ENCODE results near the gene MSN. TPM values are rescaled to one million over a fixed set of nuclear protein-coding genes. Genes with fewer than 3 reads are reported as not detected.

Gene MSN
- total RNA-seq, 1 experiment from 2014 or later = 91.2 TPM

- TF ChIP-seq OVOL2 (CRISPR knock-in tag; IDR thresholded peaks at IDR 0.05; ENCODE audit: borderline replicate concordance) = no peak
- TF ChIP-seq PRDM15 (CRISPR knock-in tag; IDR thresholded peaks at IDR 0.05) = no peak
- TF ChIP-seq ZBTB21 (CRISPR knock-in tag; IDR thresholded peaks at IDR 0.05; ENCODE audit: borderline replicate concordance) = no peak
- TF ChIP-seq ELF4 (CRISPR knock-in tag; IDR thresholded peaks at IDR 0.05; ENCODE audit: low read depth) = no peak
- no peak for TF ChIP-seq EMX1 (CRISPR knock-in tag; IDR thresholded peaks at IDR 0.05)
These were observed 11.7 kb downstream of the MSN start (continued) for GRCh38 chrX:65679071-65679540.

GRCh38 chrX:65681810-65682209 lies 14.4 kb downstream of the MSN start:
- Mint-ChIP-seq H3K36me3 (no peaks in the 10 kb centered on the region), H3K4me1 (peaks cover 22% of the 10 kb centered on the region), H3K27me3 (ENCODE audit: low read depth) (no peaks in the 10 kb centered on the region), H3K9me3 (no peaks in the 10 kb centered on the region), H3K27ac (no peak overlapping the region), H3K4me3 (no peak overlapping the region)
- TF ChIP-seq ZNF232 (CRISPR knock-in tag; IDR thresholded peaks at IDR 0.05) (no peak), NFYB (CRISPR knock-in tag; conservative IDR thresholded peaks at IDR 0.05; ENCODE audit: low read depth) (no peak), JUN (CRISPR knock-in tag; IDR thresholded peaks at IDR 0.05) (no peak), CREM (CRISPR knock-in tag; IDR thresholded peaks at IDR 0.05) (no peak), ATF3 (CRISPR knock-in tag; conservative IDR thresholded peaks at IDR 0.05) (no peak), NFATC4 (CRISPR knock-in tag; IDR thresholded peaks at IDR 0.05) (no peak), USF1 (CRISPR knock-in tag; IDR thresholded peaks at IDR 0.05) (no peak), ZNF138 (CRISPR knock-in tag; conservative IDR thresholded peaks at IDR 0.05) (no peak), E2F1 (CRISPR knock-in tag; IDR thresholded peaks at IDR 0.05) (no peak)
- ATAC-seq = no peak
- ChIA-PET CTCF (no interaction called here), POLR2A (no interaction called here)
- no peak for DNase-seq (ENCODE audit: low spot score)

GRCh38 chrX:65685112-65685511 lies 17.7 kb downstream of the MSN start:
- CTCF ChIA-PET = no interaction called here
- POLR2A ChIA-PET = no interaction called here
- H3K27ac Mint-ChIP-seq = no peak overlapping the region; the same call in 1 of the 2 replicates
- TF ChIP-seq SP1 (CRISPR knock-in tag; conservative IDR thresholded peaks at IDR 0.05) (no peak), E2F1 (CRISPR knock-in tag; IDR thresholded peaks at IDR 0.05) (no peak), ZNF281 (CRISPR knock-in tag; IDR thresholded peaks at IDR 0.05) (no peak), MXD4 (CRISPR knock-in tag; IDR thresholded peaks at IDR 0.05; ENCODE audit: borderline replicate concordance) (no peak), ZNF317 (CRISPR knock-in tag; IDR thresholded peaks at IDR 0.05; ENCODE audit: borderline replicate concordance, low read depth) (no peak), ZNF138 (CRISPR knock-in tag; conservative IDR thresholded peaks at IDR 0.05) (no peak), NFYB (CRISPR knock-in tag; conservative IDR thresholded peaks at IDR 0.05; ENCODE audit: low read depth) (no peak), MAX (CRISPR knock-in tag; IDR thresholded peaks at IDR 0.05) (no peak), GRHL2 (CRISPR knock-in tag; IDR thresholded peaks at IDR 0.05; ENCODE audit: insufficient replicate concordance, severe bottlenecking) (no peak), HMGA2 (CRISPR knock-in tag; IDR thresholded peaks at IDR 0.05) (no peak), PREB (CRISPR knock-in tag; IDR thresholded peaks at IDR 0.05; ENCODE audit: borderline replicate concordance) (no peak), PRRX2 (CRISPR knock-in tag; IDR thresholded peaks at IDR 0.05) (no peak)

More at GRCh38 chrX:65685112-65685511, 17.7 kb downstream of the MSN start:
- DNase-seq (ENCODE audit: low spot score) (no peak), ATAC-seq (no peak)
- Mint-ChIP-seq H3K9me3 (peaks cover 9% of the 10 kb centered on the region), H3K27me3 (ENCODE audit: low read depth) (no peaks in the 10 kb centered on the region), H3K36me3 (peaks cover 7% of the 10 kb centered on the region; the same call in 1 of the 2 replicates), H3K4me1 (peaks cover 22% of the 10 kb centered on the region), H3K4me3 (no peak overlapping the region)

Measured in WTC11 (cell line).